Fibroblast of lung (primary cell): Measurements from ENCODE around the gene BLOC1S6. TPM values are rescaled to one million over a fixed set of nuclear protein-coding genes. Genes with fewer than 3 reads are reported as not detected.

Source experiments
- DNase-seq, 2 donors: peaks; one replicate each; pipeline versions ENCODE4 v3.0.0 to v3.0.0-alpha.2; 2010; ENCODE audit warnings: low read depth in 2 of 2
- H2AFZ ChIP-seq: 2 replicates; pipeline ENCODE4 v1.5.1; 2012; ENCODE audit warnings: low read length, control low read depth, inconsistent platforms
- H3K27ac ChIP-seq: 2 replicates; pipeline ENCODE4 v1.5.1; 2011; ENCODE audit warnings: low read length, control low read depth; ENCODE audit not compliant: insufficient read depth
- H3K27me3 ChIP-seq: 2 replicates; pipeline ENCODE4 v1.5.1; 2011; ENCODE audit warnings: mild to moderate bottlenecking, low read length; ENCODE audit not compliant: control insufficient read depth, insufficient read depth
- H3K36me3 ChIP-seq: 2 replicates; pipeline ENCODE4 v1.5.1; 2011; ENCODE audit warnings: low read length; ENCODE audit not compliant: control insufficient read depth, insufficient read depth
- H3K4me1 ChIP-seq: 2 replicates; pipeline ENCODE4 v1.5.1; 2011; ENCODE audit warnings: low read length; ENCODE audit not compliant: control insufficient read depth, insufficient read depth; ENCODE audit errors: extremely low read depth
- H3K4me2 ChIP-seq: 2 replicates; pipeline ENCODE4 v1.5.1; 2011; ENCODE audit warnings: low read length, control low read depth; ENCODE audit not compliant: insufficient read depth; ENCODE audit errors: extremely low read depth
- H3K4me3 ChIP-seq, 4 experiments: fragments of 200-600 bp in 1 of 4; sonication (generic) in 1 of 4; replicated peaks in 1 of 4; 2 replicates each; pipeline ENCODE4 v1.5.1; 2011 to 2016; ENCODE audit warnings: low read length in 4 of 4, low read depth in 3 of 4, mild to moderate bottlenecking in 3 of 4, control low read depth in 2 of 4, inconsistent platforms in 1 of 4, mixed read lengths in 1 of 4; ENCODE audit not compliant: insufficient read depth in 1 of 4; ENCODE audit errors: control extremely low read depth in 1 of 4
- H3K79me2 ChIP-seq: 2 replicates; pipeline ENCODE4 v1.5.1; 2012; ENCODE audit warnings: mild to moderate bottlenecking, low read length, inconsistent platforms; ENCODE audit not compliant: control insufficient read depth, insufficient read depth
- H3K9ac ChIP-seq: 2 replicates; pipeline ENCODE4 v1.5.1; 2011; ENCODE audit warnings: mild to moderate bottlenecking, low read length, control low read depth; ENCODE audit not compliant: insufficient read depth
- H3K9me3 ChIP-seq: 2 replicates; pipeline ENCODE4 v1.5.1; 2012; ENCODE audit warnings: low read depth, low read length; ENCODE audit not compliant: control insufficient read depth, insufficient read depth
- H4K20me1 ChIP-seq: 2 replicates; pipeline ENCODE4 v1.5.1; 2011; ENCODE audit warnings: low read length; ENCODE audit not compliant: control insufficient read depth, insufficient read depth; ENCODE audit errors: extremely low read depth
- EZH2 ChIP-seq: IDR thresholded peaks from 2 replicates; pipeline ENCODE4 v1.5.1; 2012; ENCODE audit warnings: low read length, control low read depth, mild to moderate bottlenecking; ENCODE audit errors: missing control alignments
- polyA plus RNA-seq, 2 donors: library from polyadenylated mRNA; depleted of rRNA in 1 of 2; stranded (reverse) in 1 of 2; unstranded in 1 of 2; fragments of >200 nt; gene quantifications; 2 replicates each; pipeline ENCODE4 v1.2.1, GENCODE V29; 2011 to 2012; ENCODE audit warnings: missing spikeins in 1 of 2
- total RNA-seq: library from RNA; depleted of rRNA; stranded (reverse); fragments of >200 nt; gene quantifications from 2 replicates; pipeline ENCODE4 v1.2.1, GENCODE V29; 2014
- TF ChIP-seq, protein P1 (sequence below), 2 donors: IDR thresholded peaks in 1 of 2; conservative IDR thresholded peaks in 1 of 2; 1 replicate in 1 of 2; 2 replicates in 1 of 2; pipeline ENCODE4 v1.5.1; 2011 to 2012; ENCODE audit warnings: low read length in 2 of 2, control low read depth in 1 of 2, inconsistent platforms in 1 of 2, low read depth in 1 of 2, mild to moderate bottlenecking in 1 of 2

Gene BLOC1S6
- total and polyA plus RNA-seq, 2 donors (not counting 1 experiment from before 2014, with no cell fraction given) = 38.3 to 84.6 TPM

DNA sequence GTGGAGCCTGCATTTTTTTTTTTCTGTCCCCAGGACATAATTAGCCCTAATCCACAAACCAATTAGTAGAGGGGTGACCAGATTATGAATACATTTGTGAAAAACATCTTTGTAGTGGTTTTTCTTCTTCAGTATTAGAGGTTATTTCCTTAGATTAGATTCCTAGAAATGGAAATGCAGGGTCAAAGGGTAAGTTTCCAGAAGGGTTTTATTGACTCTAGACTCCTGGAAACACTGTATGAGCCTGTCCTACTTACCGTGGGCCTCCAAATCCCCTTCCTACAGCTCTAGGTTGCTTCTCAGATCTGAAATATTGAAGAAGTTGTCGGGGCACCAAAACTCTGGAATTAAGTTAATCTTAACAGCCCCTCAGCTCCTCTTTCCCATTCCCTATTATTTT is 70.1 kb downstream of the BLOC1S6 start:
- Histone ChIP-seq H3K4me2 (no peak overlapping the region), H3K9ac (no peak overlapping the region), H3K4me3 (no peak overlapping the region), H3K9me3 (no peaks in the 10 kb centered on the region), H4K20me1 (no peaks in the 10 kb centered on the region), H3K79me2 (no peaks in the 10 kb centered on the region), H3K27ac (no peak overlapping the region), H3K27me3 (no peaks in the 10 kb centered on the region), H2AFZ (no peak overlapping the region), H3K4me1 (no peaks in the 10 kb centered on the region), H3K36me3 (no peaks in the 10 kb centered on the region)
- TF ChIP-seq, protein P1, sequence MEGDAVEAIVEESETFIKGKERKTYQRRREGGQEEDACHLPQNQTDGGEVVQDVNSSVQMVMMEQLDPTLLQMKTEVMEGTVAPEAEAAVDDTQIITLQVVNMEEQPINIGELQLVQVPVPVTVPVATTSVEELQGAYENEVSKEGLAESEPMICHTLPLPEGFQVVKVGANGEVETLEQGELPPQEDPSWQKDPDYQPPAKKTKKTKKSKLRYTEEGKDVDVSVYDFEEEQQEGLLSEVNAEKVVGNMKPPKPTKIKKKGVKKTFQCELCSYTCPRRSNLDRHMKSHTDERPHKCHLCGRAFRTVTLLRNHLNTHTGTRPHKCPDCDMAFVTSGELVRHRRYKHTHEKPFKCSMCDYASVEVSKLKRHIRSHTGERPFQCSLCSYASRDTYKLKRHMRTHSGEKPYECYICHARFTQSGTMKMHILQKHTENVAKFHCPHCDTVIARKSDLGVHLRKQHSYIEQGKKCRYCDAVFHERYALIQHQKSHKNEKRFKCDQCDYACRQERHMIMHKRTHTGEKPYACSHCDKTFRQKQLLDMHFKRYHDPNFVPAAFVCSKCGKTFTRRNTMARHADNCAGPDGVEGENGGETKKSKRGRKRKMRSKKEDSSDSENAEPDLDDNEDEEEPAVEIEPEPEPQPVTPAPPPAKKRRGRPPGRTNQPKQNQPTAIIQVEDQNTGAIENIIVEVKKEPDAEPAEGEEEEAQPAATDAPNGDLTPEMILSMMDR (conservative IDR thresholded peaks at IDR 0.05 in 1 of 2, IDR thresholded peaks at IDR 0.05 in 1 of 2; ENCODE audit: low read depth in 1 of 2, low read length in 2 of 2) = no peak
- TF ChIP-seq EZH2 = no peak
- no peak for DNase-seq

- Histone ChIP-seq H3K4me2 (no peak overlapping the region), H3K27me3 (no peaks in the 10 kb centered on the region), H3K9me3 (no peaks in the 10 kb centered on the region), H3K9ac (no peak overlapping the region), H3K79me2 (no peaks in the 10 kb centered on the region), H3K4me3 (no peak overlapping the region), H4K20me1 (no peaks in the 10 kb centered on the region), H3K27ac (no peak overlapping the region), H2AFZ (no peak overlapping the region), H3K4me1 (no peaks in the 10 kb centered on the region), H3K36me3 (peaks cover 1% of the 10 kb centered on the region)
- DNase-seq = no peak
- no peak for TF ChIP-seq EZH2
- TF ChIP-seq, protein P1 (conservative IDR thresholded peaks at IDR 0.05 in 1 of 2, IDR thresholded peaks at IDR 0.05 in 1 of 2; ENCODE audit: low read depth in 1 of 2, low read length in 2 of 2) = no peak
These were observed 70.8 kb downstream of the BLOC1S6 start for GRCh38 chr15:45657764-45658545.

Other genes starting within 250 kb of the BLOC1S6 start
- 0.17 and 0.26 TPM in 2 replicates for gene GATM, start 208.8 kb upstream of the BLOC1S6 start, total RNA-seq
- 0.07 and 0.14 TPM in 2 replicates for gene GATM, start 208.8 kb upstream of the BLOC1S6 start, polyA plus RNA-seq
- 9.8 and 12.2 TPM in 2 replicates for gene SLC30A4, start 64.6 kb upstream of the BLOC1S6 start, total RNA-seq
- 5.5 and 6.7 TPM in 2 replicates for gene SLC30A4, start 64.6 kb upstream of the BLOC1S6 start, polyA plus RNA-seq
- 105 and 129 TPM in 2 replicates for gene SQOR, start 47.6 kb downstream of the BLOC1S6 start, total RNA-seq
- gene SQOR, start 47.6 kb downstream of the BLOC1S6 start, polyA plus RNA-seq = 55.4 and 81.5 TPM in 2 replicates